Transverse colon (tissue), 4 donors: ENCODE results near the gene MAN2B1. TPM values are rescaled to one million over a fixed set of nuclear protein-coding genes. Genes with fewer than 3 reads are reported as not detected.

ENCODE experiments used
- DNase-seq: peaks from one replicate; pipeline ENCODE4 v3.0.0-alpha.2; 2019
- H3K27ac ChIP-seq, 4 donors: fragments of 200-600 bp; sonication (generic); 2 replicates each; pipeline ENCODE4 v1.5.1; 2016 to 2018; ENCODE audit warnings: inconsistent platforms in 4 of 4
- H3K27me3 ChIP-seq: fragments of 200-600 bp; sonication (generic); 2 replicates; pipeline ENCODE4 v1.5.1; 2017; ENCODE audit warnings: inconsistent platforms
- H3K36me3 ChIP-seq, 4 donors: fragments of 200-600 bp; sonication (generic); 2 replicates each; pipeline ENCODE4 v1.5.1; 2017 to 2019; ENCODE audit warnings: inconsistent platforms in 4 of 4
- H3K4me1 ChIP-seq, 4 donors: fragments of 200-600 bp; sonication (generic); 2 replicates each; pipeline ENCODE4 v1.5.1; 2017 to 2020; ENCODE audit warnings: inconsistent platforms in 4 of 4
- H3K4me3 ChIP-seq, 4 donors: fragments of 200-600 bp; sonication (generic); 1 replicate in 1 of 4; 2 replicates in 3 of 4; pipeline versions ENCODE4 v1.5.1 to v1.6.1; 2017 to 2019; ENCODE audit warnings: inconsistent platforms in 4 of 4
- H3K9me3 ChIP-seq, 2 donors: fragments of 200-600 bp; sonication (generic); 2 replicates each; pipeline ENCODE4 v1.5.1; 2017 to 2019; ENCODE audit warnings: inconsistent platforms in 2 of 2
- EP300 ChIP-seq: sonication (generic); formaldehyde crosslinking; IDR thresholded peaks from one replicate; pipeline ENCODE4 v1.6.1; 2017; ENCODE audit warnings: antibody characterized with exemption, low read depth
- POLR2A ChIP-seq: fragments of 450-650 bp; IDR thresholded peaks from one replicate; pipeline ENCODE4 v1.6.1; 2016; ENCODE audit warnings: antibody characterized with exemption, mild to moderate bottlenecking, moderate library complexity
- POLR2AphosphoS5 ChIP-seq, 3 donors: sonication (generic); formaldehyde crosslinking; IDR thresholded peaks; one replicate each; pipeline ENCODE4 v1.6.1; 2016; ENCODE audit warnings: antibody characterized with exemption in 3 of 3
- WGBS, 2 donors: methylation state at CpG; one replicate each; pipeline ENCODE4 v1.1.5; 2018; ENCODE audit warnings: low coverage in 1 of 2; 5-methylcytosine and 5-hydroxymethylcytosine counted together
- in situ Hi-C, 4 donors: fragments of 200-750 bp; cut with MboI; loops; one replicate each; pipeline versions ENCODE4 v1.15.0 to v1.15.1; 2017; ENCODE audit warnings: low sequenced_read_pairs in 3 of 4, low pct_ligation_motif_present in 1 of 4, low pct_unique_long_range_greater_than_20kb in 1 of 4
- intact Hi-C: fragments of 100-400 bp; cut with DNase I; formaldehyde crosslinking; loops from one replicate; pipeline ENCODE4 v1.15.1; 2023; ENCODE audit warnings: low total_unique reads
- total RNA-seq, 4 donors: library from RNA; depleted of rRNA; stranded (reverse); fragments of >200 nt; gene quantifications; one replicate each; pipeline ENCODE4 v1.1.0, GENCODE V29; 2016
- TF ChIP-seq, protein P1 (sequence below), 5 experiments: fragments of 200-600 bp in 3 of 5; fragments of 450-650 bp in 2 of 5; sonication (generic) in 3 of 5; IDR thresholded peaks; 1 replicate in 2 of 5; 2 replicates in 3 of 5; pipeline ENCODE4 v1.5.1; 2016 to 2017; ENCODE audit warnings: antibody characterized with exemption in 5 of 5, inconsistent platforms in 3 of 5, mild to moderate bottlenecking in 2 of 5, moderate library complexity in 1 of 5

Gene MAN2B1
- total RNA-seq, 4 donors from 2014 or later: 52.4 to 272 (median 70.1) TPM

DNA sequence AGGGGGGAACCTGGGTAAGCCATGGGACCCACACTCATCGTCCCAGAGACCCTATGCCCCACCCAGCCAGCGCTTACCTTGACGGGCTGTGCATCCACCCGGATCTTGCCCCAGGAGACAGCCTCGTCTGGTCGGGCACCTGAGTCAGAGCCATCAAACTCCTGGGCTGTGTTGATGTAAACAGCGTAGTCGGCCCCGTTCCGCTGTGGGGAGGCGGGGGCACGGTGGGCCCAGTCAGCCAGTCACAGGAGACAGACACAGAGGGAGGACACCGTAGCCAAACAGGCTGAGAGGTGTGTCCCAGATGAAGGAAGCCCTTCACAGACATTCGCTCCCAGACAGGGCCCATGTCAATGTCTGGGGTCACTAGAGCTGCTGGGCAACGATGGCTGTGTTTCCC, 9.4 kb upstream of the MAN2B1 start:
- Histone ChIP-seq H3K36me3 (peaks cover 0 to 42% (median 20%) of the 10 kb centered on the region in 4 donors), H3K27ac (no peak overlapping the region), H3K4me1 (peaks cover 6 to 18% (median 8%) of the 10 kb centered on the region in 4 donors), H3K4me3 (no peak overlapping the region), H3K27me3 (no peaks in the 10 kb centered on the region), H3K9me3 (no peaks in the 10 kb centered on the region)
- intact Hi-C loops (loop anchor here (10.0 kb wide), 1 partner anchor 101 kb away; no protein-coding TSS in a partner anchor), in situ Hi-C loops (loop anchor here in 3 of 4 donors (10.0 kb wide), 1 partner anchor 111 kb away; no protein-coding TSS in a partner anchor)
- TF ChIP-seq POLR2AphosphoS5 (IDR thresholded peaks at IDR 0.05) (no peak), EP300 (no peak), POLR2A (no peak)
- TF ChIP-seq, protein P1, sequence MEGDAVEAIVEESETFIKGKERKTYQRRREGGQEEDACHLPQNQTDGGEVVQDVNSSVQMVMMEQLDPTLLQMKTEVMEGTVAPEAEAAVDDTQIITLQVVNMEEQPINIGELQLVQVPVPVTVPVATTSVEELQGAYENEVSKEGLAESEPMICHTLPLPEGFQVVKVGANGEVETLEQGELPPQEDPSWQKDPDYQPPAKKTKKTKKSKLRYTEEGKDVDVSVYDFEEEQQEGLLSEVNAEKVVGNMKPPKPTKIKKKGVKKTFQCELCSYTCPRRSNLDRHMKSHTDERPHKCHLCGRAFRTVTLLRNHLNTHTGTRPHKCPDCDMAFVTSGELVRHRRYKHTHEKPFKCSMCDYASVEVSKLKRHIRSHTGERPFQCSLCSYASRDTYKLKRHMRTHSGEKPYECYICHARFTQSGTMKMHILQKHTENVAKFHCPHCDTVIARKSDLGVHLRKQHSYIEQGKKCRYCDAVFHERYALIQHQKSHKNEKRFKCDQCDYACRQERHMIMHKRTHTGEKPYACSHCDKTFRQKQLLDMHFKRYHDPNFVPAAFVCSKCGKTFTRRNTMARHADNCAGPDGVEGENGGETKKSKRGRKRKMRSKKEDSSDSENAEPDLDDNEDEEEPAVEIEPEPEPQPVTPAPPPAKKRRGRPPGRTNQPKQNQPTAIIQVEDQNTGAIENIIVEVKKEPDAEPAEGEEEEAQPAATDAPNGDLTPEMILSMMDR (IDR thresholded peaks at IDR 0.05): no peak
- 79% methylated on average over 15 of the region's 15 CpGs; no CpG with 5 or more reads in 1 of the 2 donors for WGBS, 2 donors
- no peak for DNase-seq

DNA sequence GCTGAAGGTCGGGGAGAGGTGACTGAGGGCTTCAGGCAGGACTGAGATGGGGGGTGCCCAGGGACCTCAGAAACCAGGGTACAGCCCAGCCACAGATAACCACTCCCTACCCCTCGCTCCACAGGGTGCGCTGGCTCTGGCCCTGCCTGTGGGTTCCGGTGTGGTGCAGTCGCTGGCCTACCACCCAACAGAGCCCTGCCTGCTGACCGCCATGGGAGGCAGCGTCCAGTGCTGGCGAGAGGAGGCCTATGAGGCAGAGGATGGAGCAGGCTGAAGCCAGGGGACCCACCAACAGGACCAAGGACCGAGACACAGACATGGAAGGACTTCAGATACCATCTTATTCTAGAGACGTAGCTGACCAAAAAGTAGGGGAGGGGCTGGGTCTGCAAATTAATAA, 8.9 kb upstream of the MAN2B1 start:
- TF ChIP-seq POLR2A (no peak), EP300 (no peak), POLR2AphosphoS5 (IDR thresholded peaks at IDR 0.05) (no peak)
- TF ChIP-seq, protein P1 (IDR thresholded peaks at IDR 0.05): no peak
- Histone ChIP-seq H3K4me3 (no peak overlapping the region), H3K9me3 (no peaks in the 10 kb centered on the region), H3K27me3 (no peaks in the 10 kb centered on the region), H3K27ac (no peak overlapping the region), H3K36me3 (peaks cover 0 to 42% (median 20%) of the 10 kb centered on the region in 4 donors), H3K4me1 (peaks cover 6 to 18% (median 10%) of the 10 kb centered on the region in 4 donors)
- in situ Hi-C loops (loop anchor here in 3 of 4 donors (10.0 kb wide), 1 partner anchor 111 kb away; no protein-coding TSS in a partner anchor), intact Hi-C loops (loop anchor here (10.0 kb wide), 1 partner anchor 101 kb away; no protein-coding TSS in a partner anchor)
- no peak for DNase-seq
- WGBS, 2 donors: 98% methylated on average over 10 of the region's 10 CpGs; no CpG with 5 or more reads in 1 of the 2 donors

DNA sequence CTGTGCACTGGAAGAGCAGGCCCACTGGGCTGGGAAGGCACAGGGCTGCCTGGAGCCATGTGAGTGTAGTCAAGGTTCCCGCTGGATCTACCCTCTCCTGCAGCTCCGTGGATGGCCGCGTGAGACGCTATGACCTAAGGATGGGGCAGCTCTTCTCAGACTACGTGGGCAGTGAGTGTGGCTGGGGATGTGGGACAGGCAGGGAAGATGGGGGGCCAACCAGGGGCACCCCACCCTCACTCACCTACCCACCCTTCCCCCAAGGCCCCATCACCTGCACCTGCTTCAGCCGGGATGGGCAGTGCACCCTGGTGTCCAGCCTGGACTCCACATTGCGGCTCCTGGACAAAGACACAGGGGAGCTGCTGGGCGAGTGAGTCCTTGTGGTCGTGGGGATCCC, 6.2 kb upstream of the MAN2B1 start:
- TF ChIP-seq, protein P1 (IDR thresholded peaks at IDR 0.05): no peak
- TF ChIP-seq EP300 (no peak), POLR2AphosphoS5 (IDR thresholded peaks at IDR 0.05) (no peak), POLR2A (no peak)
- in situ Hi-C loops (loop anchor here in 3 of 4 donors (10.0 kb wide), 1 partner anchor 108 kb away; no protein-coding TSS in a partner anchor), intact Hi-C loops (loop anchor here (5.0 to 10.0 kb wide), 2 partner anchors 98 to 515 kb away; partner anchors contain the start of gene ZNF625)
- no peak overlapping the region for H3K4me3 ChIP-seq
- no peak for DNase-seq
- no peaks in the 10 kb centered on the region for H3K9me3 ChIP-seq
- peaks cover 17 to 29% (median 22%) of the 10 kb centered on the region in 4 donors for H3K4me1 ChIP-seq
- H3K36me3 ChIP-seq: peaks cover 0 to 26% (median 12%) of the 10 kb centered on the region in 4 donors
- H3K27me3 ChIP-seq: no peaks in the 10 kb centered on the region
- 89% methylated on average over 8 of the region's 10 CpGs; no CpG with 5 or more reads in 1 of the 2 donors for WGBS, 2 donors
- no peak overlapping the region for H3K27ac ChIP-seq

DNA sequence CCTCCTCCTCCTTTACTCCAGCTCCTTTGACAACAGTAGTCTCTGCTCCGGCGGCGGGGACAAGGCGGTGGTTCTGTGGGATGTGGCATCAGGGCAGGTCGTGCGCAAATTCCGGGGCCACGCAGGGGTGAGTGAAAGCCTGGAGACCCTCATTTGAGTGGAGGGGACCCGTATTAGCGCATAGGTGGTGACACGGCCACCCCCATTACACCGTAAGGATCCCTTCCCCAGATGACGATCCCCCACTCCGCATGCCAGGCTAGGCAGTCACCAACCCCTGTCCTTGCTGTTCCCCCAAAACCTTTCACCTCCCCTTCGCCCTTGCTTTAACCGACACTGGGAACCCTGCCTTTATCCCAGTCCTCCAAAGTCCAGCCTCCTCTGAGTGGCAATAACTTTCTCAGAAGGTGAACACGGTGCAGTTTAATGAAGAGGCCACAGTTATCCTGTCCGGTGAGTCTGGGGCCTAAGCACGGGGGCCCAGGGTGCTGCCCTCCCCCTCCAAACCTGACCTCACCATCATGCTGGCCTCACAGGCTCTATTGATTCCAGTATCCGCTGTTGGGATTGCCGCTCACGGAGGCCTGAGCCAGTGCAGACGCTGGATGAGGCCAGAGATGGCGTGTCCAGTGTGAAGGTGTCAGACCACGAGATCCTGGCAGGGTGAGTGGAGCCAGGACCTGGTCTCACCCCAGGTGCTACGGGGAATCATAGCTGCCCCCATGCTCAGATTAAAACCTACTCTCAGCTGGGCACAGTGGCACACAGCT, 3.8 kb upstream of the MAN2B1 start:
- H3K27ac ChIP-seq: peak overlapping the region; percentile 90 to 95 (median 92)
- no peaks in the 10 kb centered on the region for H3K9me3 ChIP-seq
- peaks cover 19 to 43% (median 36%) of the 10 kb centered on the region in 4 donors for H3K4me1 ChIP-seq
- intact Hi-C loops (loop anchor here (5.0 to 10.0 kb wide), 2 partner anchors 96 to 513 kb away; partner anchors contain the start of gene ZNF625), in situ Hi-C loops (loop anchor here in 3 of 4 donors (10.0 kb wide), 1 partner anchor 106 kb away; no protein-coding TSS in a partner anchor)
- no peaks in the 10 kb centered on the region for H3K27me3 ChIP-seq
- peaks cover 0 to 16% (median 6%) of the 10 kb centered on the region in 4 donors for H3K36me3 ChIP-seq
- WGBS, 2 donors: 32 to 50% methylated on average over 2 to 19 of the region's 26 CpGs
- no peak for DNase-seq
- H3K4me3 ChIP-seq: peak overlapping the region; percentile 66 to 90 (median 72)
- TF ChIP-seq POLR2AphosphoS5 (IDR thresholded peaks at IDR 0.05) (no peak), POLR2A (no peak), EP300 (no peak)
- TF ChIP-seq, protein P1 (IDR thresholded peaks at IDR 0.05): no peak
